ENCODE measurements around the gene METAP2. TPM values are rescaled to one million over a fixed set of nuclear protein-coding genes. Genes with fewer than 3 reads are reported as not detected.
A peak's percentile ranks its signal among the peaks of the same experiment; 100 is the strongest.

Gene METAP2
- total and polyA plus RNA-seq, 2 of the 8 experiments (the other 6 are each of a cell fraction or from before 2014, with no cell fraction given) = 41.3 to 114 TPM

GRCh38 chr12:95547522-95548055, 73.6 kb downstream of the METAP2 start (continued):
- no peak for TF ChIP-seq ATF3 (IDR thresholded peaks at IDR 0.05; ENCODE audit: insufficient read depth, low read depth, low read length)
- TF ChIP-seq KDM1A (IDR thresholded peaks at IDR 0.05; ENCODE audit: borderline replicate concordance, low read length) = peak; percentile 39; the same call in 1 of the 2 replicates
- no peak for TF ChIP-seq TCF12 (IDR thresholded peaks at IDR 0.05; ENCODE audit: low read depth, low read length)
- TF ChIP-seq GTF2F1 (IDR thresholded peaks at IDR 0.05; ENCODE audit: borderline replicate concordance, low read depth, low read length) = no peak
- no peak for TF ChIP-seq RAD21 (IDR thresholded peaks at IDR 0.05 in 1 of 2, conservative IDR thresholded peaks at IDR 0.05 in 1 of 2; ENCODE audit: low read depth in 2 of 2, low read length in 2 of 2)
- TF ChIP-seq PHF8 (conservative IDR thresholded peaks at IDR 0.05; ENCODE audit: low read depth, low read length) = no peak
- no peak for TF ChIP-seq BCL11A (IDR thresholded peaks at IDR 0.05; ENCODE audit: low read depth in 2 of 2, low read length in 2 of 2)
- TF ChIP-seq KDM4A (IDR thresholded peaks at IDR 0.05; ENCODE audit: low read depth, low read length, severe bottlenecking) = no peak
- TF ChIP-seq E2F6 (IDR thresholded peaks at IDR 0.05) = no peak
- TF ChIP-seq KDM5A (IDR thresholded peaks at IDR 0.05; ENCODE audit: low read length) = no peak
- TF ChIP-seq CTBP2 (IDR thresholded peaks at IDR 0.05; ENCODE audit: borderline replicate concordance, insufficient read depth, insufficient read length, low read length) = no peak
- TF ChIP-seq NRF1 (IDR thresholded peaks at IDR 0.05; ENCODE audit: low read depth, low read length) = no peak
- TF ChIP-seq EGR1 (IDR thresholded peaks at IDR 0.05; ENCODE audit: borderline replicate concordance, low read depth, low read length) = no peak
- no peak for TF ChIP-seq NANOG (IDR thresholded peaks at IDR 0.05; ENCODE audit: insufficient read depth, low read depth, low read length, poor library complexity, severe bottlenecking)
- TF ChIP-seq SIN3A (conservative IDR thresholded peaks at IDR 0.05 in 1 of 2, IDR thresholded peaks at IDR 0.05 in 1 of 2; ENCODE audit: low read depth in 1 of 2, low read length in 2 of 2) = peak in 1 of 2 experiments; percentile 48; a peak in 1 of 4 replicates
- no peak for TF ChIP-seq RXRA (IDR thresholded peaks at IDR 0.05; ENCODE audit: insufficient read depth, low read depth, low read length)
- no peak for TF ChIP-seq MAFK (IDR thresholded peaks at IDR 0.05; ENCODE audit: low read depth, low read length)
- TF ChIP-seq RFX5 (IDR thresholded peaks at IDR 0.05; ENCODE audit: borderline replicate concordance, low read depth, low read length) = no peak
- no peak for TF ChIP-seq EZH2 (IDR thresholded peaks at IDR 0.05; ENCODE audit: low read depth, low read length, severe bottlenecking)
- TF ChIP-seq CTCF (IDR thresholded peaks at IDR 0.05; ENCODE audit: control extremely low read depth in 1 of 3, insufficient read depth in 1 of 3, low read depth in 1 of 3, low read length in 3 of 3) = no peak

Data from H1 (cell line).